Activated T-helper 1 cell treated with Interleukin-2 at 50 U/mL for 16 hours (primary cell): ENCODE data around the gene P2RX5.

Experiments
- DNase-seq: peaks from one replicate; pipeline ENCODE4 v3.0.0-alpha.2; 2020; ENCODE audit warnings: low read depth

P2RX5 gene

GRCh38 chr17:3679531-3680126 is 16.3 kb downstream of the P2RX5 start:
- no peak for DNase-seq

DNA sequence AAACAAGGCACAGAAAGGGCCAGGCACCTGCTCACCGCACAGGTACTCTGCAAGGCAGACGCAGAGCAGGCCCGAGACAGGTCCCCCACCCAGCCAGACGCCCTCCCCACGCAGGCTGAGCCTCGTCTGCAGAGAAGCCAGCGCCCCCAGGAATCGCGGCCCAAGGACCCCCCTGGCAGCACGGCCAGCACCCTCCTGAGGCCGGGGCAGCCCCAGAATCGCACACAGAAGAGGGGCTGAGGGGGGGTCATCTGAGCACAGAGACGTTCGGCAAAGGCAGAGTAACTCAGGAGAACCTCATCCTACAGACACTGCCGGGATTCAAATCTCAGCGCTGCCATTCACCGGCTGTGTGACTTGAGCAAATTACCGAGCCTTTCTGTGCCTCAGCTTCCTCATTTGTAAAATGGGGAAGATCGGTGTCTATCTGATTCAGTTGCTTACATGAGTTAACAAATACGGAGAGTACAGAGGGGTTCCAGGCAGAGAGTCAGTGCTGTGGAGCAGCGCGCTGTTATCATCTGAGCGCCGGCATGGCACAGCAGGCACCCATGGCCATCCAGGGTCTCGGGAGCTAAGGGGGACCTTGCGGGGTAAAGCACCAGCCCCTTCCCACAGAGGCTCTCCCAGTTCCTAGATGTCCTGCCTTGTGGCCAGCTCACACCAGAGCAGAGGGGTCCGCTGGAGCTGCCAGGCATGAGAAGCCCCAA is 17.0 kb downstream of the P2RX5 start:
- DNase-seq: no peak

DNA sequence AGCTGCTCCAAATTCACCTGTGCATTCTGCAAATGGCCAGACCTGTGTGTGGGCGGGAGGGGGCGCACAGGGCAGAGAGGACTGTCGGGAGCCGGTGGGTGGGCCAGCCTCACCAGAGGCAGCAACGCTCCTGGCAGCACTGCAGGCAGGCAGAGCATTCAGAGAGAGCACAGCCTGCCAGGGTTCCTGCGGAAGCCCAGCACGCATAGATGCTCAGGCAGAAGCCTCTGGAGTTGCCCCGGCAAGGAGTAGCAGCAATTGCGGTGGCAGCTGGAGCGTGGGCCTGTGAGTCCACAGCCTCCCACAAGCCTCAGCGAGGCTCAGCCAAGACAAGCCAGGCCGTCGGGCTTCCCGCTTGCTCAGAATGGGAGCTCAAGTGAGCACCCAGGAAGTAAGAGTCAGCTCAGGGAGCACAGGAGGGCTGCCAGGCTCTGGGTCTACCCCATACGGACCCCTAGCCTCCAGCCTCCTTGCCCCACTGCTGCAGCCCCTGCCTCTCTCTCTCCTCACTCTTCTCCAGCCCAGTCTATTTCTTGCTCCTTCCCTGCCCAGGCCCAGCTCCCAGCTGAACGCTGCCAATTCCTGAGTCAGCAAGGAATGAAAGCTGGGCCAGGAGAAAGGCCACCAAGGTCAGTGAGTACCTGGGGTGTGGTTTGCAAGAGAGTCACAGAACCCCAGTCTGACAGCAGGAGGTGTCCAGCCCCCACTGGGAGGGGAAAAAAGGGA is 17.7 kb downstream of the P2RX5 start:
- no peak for DNase-seq

DNA sequence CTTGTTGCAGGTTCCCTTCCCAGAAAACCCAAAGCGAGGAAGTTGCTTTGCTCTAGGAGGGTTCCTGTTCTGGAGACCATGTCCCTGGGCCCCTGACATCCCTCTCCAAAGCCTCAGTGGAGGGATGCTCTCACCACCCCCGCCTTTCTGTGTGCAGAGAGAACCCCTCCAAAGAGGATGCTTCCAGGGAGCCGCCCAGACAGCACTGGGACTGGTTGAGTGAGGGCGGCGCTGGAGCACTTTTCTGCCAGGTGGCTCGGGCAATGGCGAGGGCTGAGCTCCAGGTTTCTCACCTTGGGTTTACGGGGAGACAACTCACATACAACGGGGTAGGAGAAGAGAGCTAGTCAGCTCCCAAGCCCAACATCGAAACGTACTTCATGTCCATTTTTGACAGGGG is 20.1 kb downstream of the P2RX5 start:
- DNase-seq: no peak

GRCh38 chr17:3672571-3672970 is 23.4 kb downstream of the P2RX5 start:
- no peak for DNase-seq

GRCh38 chr17:3669548-3669947 is 26.4 kb downstream of the P2RX5 start:
- no peak for DNase-seq

GRCh38 chr17:3669085-3669347 is 26.9 kb downstream of the P2RX5 start:
- DNase-seq: no peak

DNA sequence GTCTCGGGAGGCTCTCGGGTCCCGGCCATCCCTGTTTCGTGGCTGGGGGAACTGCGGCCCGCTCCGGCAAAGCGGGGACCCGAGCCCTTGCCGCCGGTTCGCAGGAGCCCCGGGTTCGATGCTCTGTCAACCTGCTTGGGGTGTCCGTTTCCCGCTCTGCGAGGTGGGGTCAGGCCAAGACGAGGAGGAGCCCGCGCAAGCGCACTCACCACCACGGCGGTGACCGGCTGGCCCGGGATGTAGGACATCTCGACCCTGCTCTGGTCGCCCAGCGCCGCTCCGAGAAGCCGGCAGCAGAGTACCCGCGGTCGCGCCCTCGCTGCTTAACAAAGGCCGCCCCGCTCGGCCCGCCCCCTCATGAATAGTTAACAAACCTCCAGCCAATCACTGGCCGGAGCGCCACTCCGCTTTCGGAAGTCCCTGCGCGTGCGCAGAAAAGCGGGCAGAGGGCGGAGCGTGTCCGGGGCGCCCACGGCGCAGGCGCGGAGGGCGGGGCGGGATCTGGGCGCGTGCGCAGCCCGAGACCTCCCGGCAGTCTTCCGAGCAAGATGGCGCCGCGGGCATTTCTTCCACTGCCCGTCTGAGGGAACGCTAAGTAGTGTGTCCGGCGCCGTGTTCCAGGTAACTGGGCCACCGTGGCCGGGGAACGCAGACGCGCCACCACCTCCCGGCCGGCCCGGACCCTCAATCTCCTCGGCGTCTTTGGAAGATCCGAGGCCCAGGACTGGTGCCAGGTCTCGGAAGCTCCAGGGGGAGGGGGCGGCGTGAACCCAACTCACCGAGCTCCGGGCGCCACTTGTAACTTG is 27.5 kb downstream of the P2RX5 start, which contains the start of the genes EMC6 and TAX1BP3:
Gene EMC6 (plus strand): TSS at position 534 of the 806 bp plus-strand sequence. CDS start 335 bp downstream, outside the sequence.
Gene TAX1BP3 (minus strand): TSS at position 300 of the 806 bp plus-strand sequence. CDS start 52 bp downstream, at position 248.
- peak; percentile 99 for DNase-seq

GRCh38 chr17:3667366-3668278 is 28.3 kb downstream of the P2RX5 start:
- DNase-seq: no peak

GRCh38 chr17:3666516-3666915 is 29.4 kb downstream of the P2RX5 start:
- no peak for DNase-seq

GRCh38 chr17:3665834-3666233 is 30.1 kb downstream of the P2RX5 start:
- DNase-seq: no peak

- no peak for DNase-seq
Observed at GRCh38 chr17:3663102-3664011, 32.6 kb downstream of the P2RX5 start.

DNA sequence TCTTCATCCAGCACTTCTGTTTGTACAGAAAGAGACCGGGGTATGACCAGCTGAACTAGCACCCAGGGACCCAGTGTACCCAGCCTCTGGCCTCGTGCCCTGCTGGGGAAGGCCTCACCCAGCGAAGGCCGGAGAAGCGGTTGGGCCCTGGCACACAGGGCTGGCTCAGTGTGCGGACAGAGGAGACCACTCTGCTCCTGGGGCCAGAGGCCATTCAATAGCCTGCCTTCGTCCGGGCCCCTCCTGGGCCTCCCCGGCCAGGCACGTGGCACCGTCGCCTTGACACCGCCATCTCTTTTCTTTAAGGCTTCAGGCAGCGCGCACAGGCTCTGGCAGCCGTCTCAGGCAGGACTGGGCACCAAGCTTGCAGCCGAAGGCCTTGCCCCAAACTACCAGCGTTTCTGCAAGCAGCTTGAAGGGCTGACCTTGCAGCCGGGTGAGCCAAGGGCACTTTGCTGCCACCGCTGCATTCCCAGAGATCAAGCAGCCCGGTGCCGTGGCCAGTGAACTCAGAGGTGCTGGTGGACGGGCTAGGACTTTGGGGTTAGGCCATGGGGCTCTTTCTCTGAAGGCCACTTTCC is 35.6 kb downstream of the P2RX5 start:
- no peak for DNase-seq

GRCh38 chr17:3659541-3660111 is 36.3 kb downstream of the P2RX5 start:
- DNase-seq: no peak

DNA sequence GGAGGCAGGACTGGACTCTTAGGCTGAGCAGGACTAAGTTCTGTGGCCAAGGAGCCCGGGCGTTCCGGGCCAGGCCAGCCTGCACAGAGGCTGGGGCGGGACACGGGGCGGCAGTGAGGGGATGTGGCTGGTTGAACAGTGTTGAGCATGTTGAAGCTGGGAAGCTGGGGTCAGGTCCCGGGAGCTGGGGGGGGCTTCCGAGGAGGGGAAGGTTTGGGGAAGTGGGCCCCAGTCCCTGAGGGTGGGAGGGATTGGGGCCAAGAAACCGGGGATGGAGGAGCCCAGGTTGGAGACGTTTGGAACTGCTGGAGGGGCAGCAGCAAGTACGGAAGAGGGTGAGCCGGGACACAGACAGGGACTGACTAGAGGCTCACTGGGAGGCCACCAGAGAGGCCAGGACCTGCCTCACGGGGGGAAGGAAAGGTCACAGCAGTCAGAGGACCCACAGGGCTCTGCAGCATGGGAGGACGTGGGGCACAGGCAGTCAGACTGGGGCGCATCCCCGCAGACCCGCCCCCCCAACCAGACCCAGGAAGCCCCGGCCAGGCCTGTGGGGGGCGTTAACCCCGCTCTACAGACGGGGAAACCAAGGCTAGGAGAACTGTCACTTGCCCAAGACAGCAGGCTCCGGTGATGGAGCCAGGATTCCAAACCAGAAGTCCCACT is 37.0 kb downstream of the P2RX5 start:
- DNase-seq: no peak

DNA sequence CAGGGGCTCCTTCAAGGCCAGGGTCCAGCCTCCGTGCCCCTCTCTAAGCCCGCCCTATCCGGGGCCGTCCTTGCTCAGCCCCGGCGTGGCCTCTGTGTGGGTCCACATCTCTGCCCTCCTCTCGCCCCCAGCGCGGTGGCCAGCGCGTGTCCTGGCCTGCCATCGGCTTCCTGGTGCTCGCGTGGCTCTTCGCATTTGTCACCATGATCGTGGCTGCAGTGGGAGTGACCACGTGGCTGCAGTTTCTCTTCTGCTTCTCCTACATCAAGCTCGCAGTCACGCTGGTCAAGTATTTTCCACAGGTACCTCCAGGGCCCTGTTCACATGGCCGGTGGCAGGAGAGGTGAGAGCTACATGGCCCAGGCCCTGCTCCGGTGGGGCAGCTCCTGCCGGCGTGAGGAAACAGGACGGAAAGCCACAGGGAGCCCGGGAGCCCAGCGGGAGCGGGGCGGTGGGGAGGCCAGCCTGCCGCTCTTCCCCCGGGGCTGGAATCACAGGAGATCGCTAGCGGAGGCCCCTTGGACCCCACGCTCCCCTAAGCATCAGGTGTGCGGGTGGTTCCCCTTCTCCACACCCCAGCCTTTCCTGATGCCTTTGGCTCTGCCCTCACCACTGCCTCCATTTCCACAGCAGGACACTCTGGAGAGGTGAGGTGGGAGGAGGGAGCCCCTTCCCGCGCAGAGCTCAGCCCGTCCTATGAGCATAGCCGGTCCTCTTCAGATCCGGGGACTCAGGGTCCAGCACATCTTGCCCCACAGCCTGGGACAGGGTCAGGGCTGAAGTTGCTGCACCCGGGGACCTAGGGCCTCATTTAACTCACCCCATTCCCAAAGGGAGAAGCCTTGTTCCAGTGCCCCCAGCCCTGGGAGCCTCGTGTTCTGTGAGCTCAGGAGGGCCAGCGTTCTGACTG is 37.8 kb downstream of the P2RX5 start:
- no peak for DNase-seq

- DNase-seq: no peak
Observed at GRCh38 chr17:3657588-3657869, 38.4 kb downstream of the P2RX5 start.
